Neural crest cell (in vitro differentiated cells): Measurements from ENCODE around the gene ZNF728. TPM values are rescaled to one million over a fixed set of nuclear protein-coding genes. Genes with fewer than 3 reads are reported as not detected.
"Not testable (repeated sequence)": the region's sequence is repeated elsewhere in the genome, so short reads cannot be mapped to it uniquely, and the experiment has no call there.

Experiments used
- DNase-seq: peaks from one replicate; pipeline ENCODE4 v3.0.0; 2021; ENCODE audit warnings: low read depth, mixed read lengths, low spot score
- H3K27ac Mint-ChIP-seq: one replicate; pipeline ENCODE4 v1.8.0; 2021; ENCODE audit warnings: mild to moderate bottlenecking, mixed read lengths; ENCODE audit not compliant: unreplicated experiment
- H3K27me3 Mint-ChIP-seq: 2 replicates; pipeline ENCODE4 v1.8.0; 2021; ENCODE audit warnings: low read depth, mild to moderate bottlenecking, mixed read lengths
- H3K36me3 Mint-ChIP-seq: 2 replicates; pipeline ENCODE4 v1.8.0; 2021; ENCODE audit warnings: low read depth, mild to moderate bottlenecking, mixed read lengths
- H3K4me1 Mint-ChIP-seq: 2 replicates; pipeline ENCODE4 v1.8.0; 2021; ENCODE audit warnings: mixed read lengths
- H3K4me3 Mint-ChIP-seq: one replicate; pipeline ENCODE4 v1.8.0; 2021; ENCODE audit warnings: mild to moderate bottlenecking, mixed read lengths
- H3K9me3 Mint-ChIP-seq: 2 replicates; pipeline ENCODE4 v1.8.0; 2021; ENCODE audit warnings: mixed read lengths
- CTCF ChIP-seq: fragments of 200-600 bp; sonication (generic); conservative IDR thresholded peaks from 2 replicates; pipeline ENCODE4 v1.5.0; 2021; ENCODE audit warnings: antibody characterized with exemption, mild to moderate bottlenecking
- total RNA-seq: library from RNA; stranded (reverse); gene quantifications from 2 replicates; pipeline ENCODE4 v1.2.1, GENCODE V29; 2021

The ZNF728 gene
- total RNA-seq, 1 donor from 2014 or later, result not detected

- Mint-ChIP-seq H3K4me3 (no peak overlapping the region), H3K4me1 (no peaks in the 10 kb centered on the region), H3K36me3 (peaks cover 15% of the 10 kb centered on the region), H3K27me3 (no peaks in the 10 kb centered on the region), H3K27ac (no peak overlapping the region), H3K9me3 (peaks cover 22% of the 10 kb centered on the region)
- TF ChIP-seq CTCF, result no peak
- no peak for DNase-seq
Measured at GRCh38 chr19:23015660-23016059, 12.7 kb upstream of the ZNF728 start.

- peaks cover 14% of the 10 kb centered on the region for H3K9me3 Mint-ChIP-seq
- H3K4me3 Mint-ChIP-seq, H3K27ac Mint-ChIP-seq, H3K27me3 Mint-ChIP-seq, DNase-seq, H3K4me1 Mint-ChIP-seq, H3K36me3 Mint-ChIP-seq: not testable (repeated sequence)
Measured at GRCh38 chr19:22994957-22995356, 8.0 kb downstream of the ZNF728 start.

DNA sequence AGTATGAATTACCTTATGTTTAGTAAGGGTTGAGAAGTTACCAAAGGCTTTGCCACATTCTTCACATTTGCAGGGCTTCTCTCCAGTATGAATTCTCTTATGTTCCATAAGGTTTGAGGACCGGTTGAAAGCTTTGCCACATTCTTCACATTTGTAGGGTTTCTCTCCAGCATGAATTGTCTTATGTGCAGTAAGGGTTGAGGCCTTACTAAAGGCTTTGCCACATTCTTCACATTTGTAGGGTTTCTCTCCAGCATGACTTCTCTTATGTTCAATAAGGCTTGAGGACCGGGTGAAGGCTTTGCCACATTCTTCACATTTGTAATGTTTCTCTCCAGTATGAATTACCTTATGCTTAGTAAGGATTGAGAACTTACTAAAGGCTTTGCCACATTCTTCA, 26.7 kb downstream of the ZNF728 start:
- no peak overlapping the region for H3K4me3 Mint-ChIP-seq
- H3K36me3 Mint-ChIP-seq, result peaks cover 3% of the 10 kb centered on the region
- no peaks in the 10 kb centered on the region for H3K4me1 Mint-ChIP-seq
- TF ChIP-seq CTCF, result no peak
- no peak for DNase-seq
- H3K27me3 Mint-ChIP-seq, result no peaks in the 10 kb centered on the region
- H3K9me3 Mint-ChIP-seq, result peaks cover 29% of the 10 kb centered on the region
- H3K27ac Mint-ChIP-seq, result no peak overlapping the region

- H3K4me3 Mint-ChIP-seq, DNase-seq, H3K27me3 Mint-ChIP-seq, H3K36me3 Mint-ChIP-seq, H3K4me1 Mint-ChIP-seq, H3K27ac Mint-ChIP-seq: not testable (repeated sequence)
- H3K9me3 Mint-ChIP-seq, result peaks cover 30% of the 10 kb centered on the region
Measured at GRCh38 chr19:22975546-22976136, 27.3 kb downstream of the ZNF728 start.

GRCh38 chr19:22945560-22945959, 57.4 kb downstream of the ZNF728 start:
- Mint-ChIP-seq H3K4me3 (no peak overlapping the region), H3K27ac (no peak overlapping the region), H3K4me1 (no peaks in the 10 kb centered on the region), H3K27me3 (no peaks in the 10 kb centered on the region), H3K36me3 (peaks cover 14% of the 10 kb centered on the region), H3K9me3 (peaks cover 17% of the 10 kb centered on the region)
- TF ChIP-seq CTCF, result no peak
- no peak for DNase-seq

DNA sequence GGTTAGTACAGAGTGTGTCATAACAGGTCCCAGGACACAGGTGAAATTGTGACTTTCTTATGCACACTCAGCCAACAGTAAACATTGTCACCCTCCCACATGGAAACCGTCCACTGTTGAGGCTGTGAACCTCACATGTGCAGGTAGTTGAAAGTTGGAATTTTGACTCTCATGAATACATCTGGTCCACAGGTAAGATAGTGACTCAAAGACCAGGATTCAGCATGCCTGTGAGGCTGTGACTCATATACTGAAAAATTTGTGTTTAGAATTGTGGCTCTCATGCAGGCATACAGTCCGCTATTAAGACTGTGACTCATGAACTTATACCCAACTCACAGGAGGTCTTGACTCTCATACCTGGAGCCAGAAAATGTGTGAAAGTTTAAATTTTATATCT, 67.8 kb downstream of the ZNF728 start:
- Mint-ChIP-seq H3K36me3 (peaks cover 8% of the 10 kb centered on the region), H3K9me3 (peaks cover 5% of the 10 kb centered on the region)

GRCh38 chr19:22927576-22927975, 75.4 kb downstream of the ZNF728 start:
- not testable (repeated sequence) for H3K4me3 Mint-ChIP-seq, H3K36me3 Mint-ChIP-seq, DNase-seq, H3K27me3 Mint-ChIP-seq, H3K27ac Mint-ChIP-seq, H3K4me1 Mint-ChIP-seq
- peaks cover 12% of the 10 kb centered on the region for H3K9me3 Mint-ChIP-seq

More for the DNA sequence above, 67.8 kb downstream of the ZNF728 start:
- H3K4me1 Mint-ChIP-seq, result no peaks in the 10 kb centered on the region
- no peak for TF ChIP-seq CTCF
- H3K27ac Mint-ChIP-seq, result no peak overlapping the region
- DNase-seq, result no peak
- H3K4me3 Mint-ChIP-seq, result no peak overlapping the region
- H3K27me3 Mint-ChIP-seq, result no peaks in the 10 kb centered on the region

- H3K27me3 Mint-ChIP-seq, H3K36me3 Mint-ChIP-seq, H3K4me1 Mint-ChIP-seq, DNase-seq, H3K27ac Mint-ChIP-seq, H3K4me3 Mint-ChIP-seq: not testable (repeated sequence)
- peaks cover 15% of the 10 kb centered on the region for H3K9me3 Mint-ChIP-seq
Measured at GRCh38 chr19:22925181-22925580, 77.8 kb downstream of the ZNF728 start.
